Endothelial cell of umbilical vein (primary cell): Measurements from ENCODE around the gene KMT2C. TPM values are rescaled to one million over a fixed set of nuclear protein-coding genes. Genes with fewer than 3 reads are reported as not detected.
"Not testable (repeated sequence)": the region's sequence is repeated elsewhere in the genome, so short reads cannot be mapped to it uniquely, and the experiment has no call there.

Source experiments
- BruUV-seq: library from RNA; stranded (reverse); fragments of 400-500 nt; replicated peaks from 2 replicates; lab custom pipeline; 2021; lab: Mats Ljungman, UMichigan
- CTCF ChIA-PET: fragments of 300-600, 350-600 bp; sonication (Branson Sonifier 250); formaldehyde crosslinking; loops from one replicate; lab custom pipeline; 2021; ENCODE audit warnings: antibody characterized with exemption, inconsistent platforms; lab: Charles Lee
- POLR2A ChIA-PET: fragments of 300-600, 350-600 bp; sonication (Branson Sonifier 250); formaldehyde crosslinking; loops from one replicate; lab custom pipeline; 2021; ENCODE audit warnings: antibody characterized with exemption, inconsistent platforms; lab: Charles Lee
- DNase-seq: peaks from one replicate; pipeline ENCODE4 v3.0.0-alpha.2; 2011; ENCODE audit warnings: low read depth, low spot score
- FAIRE-seq: peaks from 2 replicates; lab custom pipeline; 2011; peaks lifted over from hg19 to GRCh38; lab: Jason Lieb, UNC
- H2AFZ ChIP-seq: 2 replicates; pipeline ENCODE4 v1.6.0; 2012; ENCODE audit warnings: low read depth, low read length, control low read depth, inconsistent platforms
- H3K27ac ChIP-seq: 2 replicates; pipeline ENCODE4 v1.5.1; 2011; ENCODE audit warnings: low read depth, mild to moderate bottlenecking, control low read depth, low read length, moderate library complexity; ENCODE audit not compliant: insufficient read depth
- H3K27me3 ChIP-seq, 2 experiments: 2 replicates each; pipeline versions ENCODE4 v1.6.0 to v1.6.1; 2011; ENCODE audit warnings: low read length in 2 of 2, mixed read lengths in 1 of 2; ENCODE audit not compliant: control insufficient read depth in 2 of 2, insufficient read depth in 2 of 2
- H3K36me3 ChIP-seq, 2 experiments: 2 replicates in 1 of 2; 3 replicates in 1 of 2; pipeline ENCODE4 v1.5.1; 2011; ENCODE audit warnings: low read length in 2 of 2, mild to moderate bottlenecking in 1 of 2, moderate library complexity in 1 of 2; ENCODE audit not compliant: control insufficient read depth in 2 of 2, insufficient read depth in 2 of 2; ENCODE audit errors: extremely low read depth in 1 of 2
- H3K4me1 ChIP-seq: 3 replicates; pipeline ENCODE4 v1.5.1; 2011; ENCODE audit warnings: mild to moderate bottlenecking, low read length; ENCODE audit not compliant: control insufficient read depth, insufficient read depth; ENCODE audit errors: extremely low read depth
- H3K4me2 ChIP-seq: 2 replicates; pipeline ENCODE4 v1.6.1; 2011; ENCODE audit warnings: low read length, control low read depth, mixed read lengths; ENCODE audit not compliant: insufficient read depth
- H3K4me3 ChIP-seq, 3 experiments: fragments of 200-600 bp in 1 of 3; sonication (generic), shearing (Covaris generic) in 1 of 3; replicated peaks in 1 of 3; 2 replicates each; pipeline ENCODE4 v1.5.1; 2011 to 2016; ENCODE audit warnings: control low read depth in 3 of 3, low read length in 3 of 3, mild to moderate bottlenecking in 2 of 3, inconsistent platforms in 1 of 3, low read depth in 1 of 3, moderate library complexity in 1 of 3; ENCODE audit not compliant: insufficient read depth in 1 of 3
- H3K79me2 ChIP-seq: 2 replicates; pipeline ENCODE4 v1.6.0; 2012; ENCODE audit warnings: low read length, inconsistent platforms; ENCODE audit not compliant: control insufficient read depth, insufficient read depth
- H3K9ac ChIP-seq: replicated peaks from 2 replicates; pipeline ENCODE3; 2011; ENCODE audit warnings: low read length, control low read depth; ENCODE audit not compliant: insufficient read depth; ENCODE audit errors: extremely low read depth
- H3K9me1 ChIP-seq: replicated peaks from 3 replicates; pipeline ENCODE4 v1.6.0; 2011; ENCODE audit warnings: mild to moderate bottlenecking, low read length; ENCODE audit not compliant: control insufficient read depth, insufficient read depth; ENCODE audit errors: extremely low read depth
- H3K9me3 ChIP-seq: replicated peaks from 2 replicates; pipeline ENCODE4 v1.5.1; 2012; ENCODE audit warnings: low read length, inconsistent platforms; ENCODE audit not compliant: control insufficient read depth, insufficient read depth
- H4K20me1 ChIP-seq: replicated peaks from 2 replicates; pipeline ENCODE3; 2011; ENCODE audit warnings: mild to moderate bottlenecking, low read length; ENCODE audit not compliant: control insufficient read depth, insufficient read depth; ENCODE audit errors: extremely low read depth
- EZH2 ChIP-seq: IDR thresholded peaks from 2 replicates; pipeline ENCODE4 v1.6.1; 2012; ENCODE audit warnings: borderline replicate concordance, low read depth, mild to moderate bottlenecking, moderate library complexity, low read length, inconsistent platforms; ENCODE audit not compliant: severe bottlenecking
- JUN ChIP-seq: IDR thresholded peaks from 2 replicates; pipeline ENCODE4 v1.6.1; 2011; ENCODE audit warnings: borderline replicate concordance, low read depth; ENCODE audit not compliant: insufficient read length, insufficient read depth
- POLR2A ChIP-seq: IDR thresholded peaks from 2 replicates; pipeline ENCODE4 v1.6.1; 2012; ENCODE audit warnings: low read depth, mild to moderate bottlenecking, control low read depth, low read length
- POLR2AphosphoS5 ChIP-seq: IDR thresholded peaks from 2 replicates; pipeline ENCODE4 v1.6.1; 2012; ENCODE audit warnings: low read depth, mild to moderate bottlenecking, control low read depth, low read length, moderate library complexity; ENCODE audit not compliant: insufficient read depth
- dilution Hi-C: fragments of 300-500 bp; cut with MboI; formaldehyde crosslinking; loops from one replicate; pipeline ENCODE4 v1.15.0; 2019; ENCODE audit warnings: low sequenced_read_pairs; ENCODE audit not compliant: extremely low pct_ligation_motif_present
- intact Hi-C: fragments of 100-400 bp; cut with micrococcal nuclease; formaldehyde crosslinking; loops from one replicate; pipeline ENCODE4 v1.10.0; 2022
- polyA plus RNA-seq, 4 experiments: library from polyadenylated mRNA; depleted of rRNA in 3 of 4; stranded (reverse) in 3 of 4; unstranded in 1 of 4; fragments of >200 nt; gene quantifications; 2 replicates each; pipeline versions ENCODE4 v1.2.1 to v1.2.3, GENCODE V29; 2011 to 2012; ENCODE audit warnings: missing spikeins in 1 of 4
- total RNA-seq: library from RNA; stranded (reverse); gene quantifications from 2 replicates; pipeline ENCODE4 v1.2.3, GENCODE V29; 2021

Gene KMT2C
- total and polyA plus RNA-seq, 2 donors (not counting 3 experiments of a cell fraction or from before 2014, with no cell fraction given), result 8.0 to 53.7 TPM

- H3K27ac ChIP-seq, H3K27me3 ChIP-seq, POLR2A ChIA-PET, H3K9ac ChIP-seq, H3K9me1 ChIP-seq, H3K4me1 ChIP-seq, H4K20me1 ChIP-seq, H3K9me3 ChIP-seq, H3K4me2 ChIP-seq, FAIRE-seq, DNase-seq, H3K36me3 ChIP-seq, H2AFZ ChIP-seq, intact Hi-C loops, H3K4me3 ChIP-seq, BruUV-seq, dilution Hi-C loops, H3K79me2 ChIP-seq: not testable (repeated sequence)
- CTCF ChIA-PET, result interaction anchor here (1.3 kb wide), 1 partner anchor 472 kb away, joined by 3 read pairs; no protein-coding TSS in a partner anchor
Observed at GRCh38 chr7:152234421-152234820, 201.4 kb downstream of the KMT2C start.

DNA sequence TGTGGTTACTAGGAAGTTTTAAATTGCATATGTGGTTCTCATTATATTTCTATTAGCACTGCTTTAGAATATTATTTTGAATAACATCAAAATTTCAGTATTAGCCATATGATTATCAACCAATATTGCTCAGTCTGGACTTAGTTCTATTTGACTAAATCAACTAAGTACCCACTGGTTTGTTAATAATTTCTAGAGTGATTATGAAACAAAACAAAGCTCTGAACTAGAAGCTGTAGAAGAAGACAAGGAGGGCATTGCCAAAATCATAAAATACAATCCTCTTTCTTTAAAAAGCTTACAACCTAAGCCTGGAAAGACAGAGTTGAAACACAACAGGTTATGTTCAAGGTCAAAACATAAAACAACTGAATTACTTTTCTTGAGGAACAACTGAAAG lies 204.7 kb downstream of the KMT2C start:
- Histone ChIP-seq H4K20me1 (no peaks in the 10 kb centered on the region), H3K4me2 (no peak overlapping the region), H2AFZ (no peak overlapping the region), H3K79me2 (no peaks in the 10 kb centered on the region), H3K9ac (no peak overlapping the region), H3K27ac (no peak overlapping the region), H3K36me3 (no peaks in the 10 kb centered on the region), H3K9me1 (no peaks in the 10 kb centered on the region), H3K9me3 (no peaks in the 10 kb centered on the region), H3K27me3 (no peaks in the 10 kb centered on the region), H3K4me1 (no peaks in the 10 kb centered on the region), H3K4me3 (no peak overlapping the region)
- CTCF ChIA-PET, result no interaction called here
- dilution Hi-C loops (no loop called here), intact Hi-C loops (no loop called here)
- no peak for TF ChIP-seq EZH2
- TF ChIP-seq JUN, result no peak
- TF ChIP-seq POLR2AphosphoS5, result no peak
- TF ChIP-seq POLR2A, result no peak
- POLR2A ChIA-PET, result no interaction called here
- FAIRE-seq, result no peak
- DNase-seq, result no peak
- no TSS peak for BruUV-seq

DNA sequence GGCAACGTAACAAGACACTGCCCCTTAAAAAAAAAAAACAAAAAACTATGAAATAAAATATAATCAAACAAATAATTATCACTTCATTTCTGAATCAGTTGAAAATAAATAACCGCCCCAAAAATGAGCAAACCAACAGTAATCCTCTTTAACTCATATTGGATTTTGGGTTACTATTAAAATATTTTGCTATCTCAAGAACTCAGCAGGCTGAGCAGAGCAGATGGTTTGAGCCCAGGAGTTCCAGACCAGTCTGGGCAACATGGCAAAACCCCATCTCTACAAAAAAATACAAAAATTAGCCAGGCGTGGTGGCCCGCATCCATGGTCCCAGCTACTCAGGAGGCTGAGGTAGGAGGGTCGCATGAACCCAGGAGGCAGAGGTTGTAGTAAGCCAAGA lies 216.2 kb downstream of the KMT2C start:
- BruUV-seq, H3K4me1 ChIP-seq, DNase-seq, H3K36me3 ChIP-seq, dilution Hi-C loops, FAIRE-seq, H3K27ac ChIP-seq, H2AFZ ChIP-seq, H3K27me3 ChIP-seq, CTCF ChIA-PET, H3K9me1 ChIP-seq, H4K20me1 ChIP-seq, H3K79me2 ChIP-seq, POLR2A ChIA-PET, H3K9ac ChIP-seq, H3K4me2 ChIP-seq, intact Hi-C loops, H3K4me3 ChIP-seq, H3K9me3 ChIP-seq: not testable (repeated sequence)

GRCh38 chr7:152208766-152209165 lies 227.0 kb downstream of the KMT2C start:
- H3K9me3 ChIP-seq, H3K27ac ChIP-seq, POLR2A ChIA-PET, intact Hi-C loops, H3K9ac ChIP-seq, H4K20me1 ChIP-seq, H3K9me1 ChIP-seq, BruUV-seq, dilution Hi-C loops, H3K27me3 ChIP-seq, H3K36me3 ChIP-seq, H3K4me2 ChIP-seq, FAIRE-seq, H3K79me2 ChIP-seq, DNase-seq, H3K4me3 ChIP-seq, H3K4me1 ChIP-seq, H2AFZ ChIP-seq: not testable (repeated sequence)
- CTCF ChIA-PET, result interaction anchor here (0.7 kb wide), 1 partner anchor 44 kb away, joined by 4 read pairs; no protein-coding TSS in a partner anchor
